HG02884 (cell line): Measurements from ENCODE around the gene PLEKHG2.
A peak's percentile ranks its signal among the peaks of the same experiment; 100 is the strongest.

Source experiments
- ATAC-seq: cut with Tn5 transposase; IDR thresholded peaks from one replicate; pipeline ENCODE4 v1.9.1; 2021; ENCODE audit warnings: mild to moderate bottlenecking, moderate library complexity; ENCODE audit not compliant: unreplicated experiment

The PLEKHG2 gene

GRCh38 chr19:39406656-39407409 lies 5.6 kb upstream of the PLEKHG2 start, which contains the start of gene ZFP36:
TSS of gene ZFP36 (plus strand) at chr19:39406847. CDS start at chr19:39406905, 58 bp downstream.
- ATAC-seq, result no peak

GRCh38 chr19:39407410-39407659 lies 5.1 kb upstream of the PLEKHG2 start:
- no peak for ATAC-seq

GRCh38 chr19:39407660-39408391 lies 4.6 kb upstream of the PLEKHG2 start:
- ATAC-seq, result no peak

- no peak for ATAC-seq
Observed at GRCh38 chr19:39408392-39409207, 3.9 kb upstream of the PLEKHG2 start.

- no peak for ATAC-seq
Observed at GRCh38 chr19:39409208-39410016, 3.1 kb upstream of the PLEKHG2 start.

- ATAC-seq, result no peak
Observed at GRCh38 chr19:39410017-39410830, 2.2 kb upstream of the PLEKHG2 start.

- no peak for ATAC-seq
Observed at GRCh38 chr19:39410831-39411080, 1.7 kb upstream of the PLEKHG2 start.

- ATAC-seq, result no peak
Observed at GRCh38 chr19:39411081-39411831, 1.2 kb upstream of the PLEKHG2 start.

GRCh38 chr19:39411832-39412099 lies 703 bp upstream of the PLEKHG2 start:
- peak; percentile 15 for ATAC-seq

GRCh38 chr19:39412867-39413271 lies 400 bp downstream of the PLEKHG2 start:
- no peak for ATAC-seq

GRCh38 chr19:39413272-39413910 lies 922 bp downstream of the PLEKHG2 start:
- no peak for ATAC-seq

- ATAC-seq, result no peak
Observed at GRCh38 chr19:39413911-39414608, 1.6 kb downstream of the PLEKHG2 start.

GRCh38 chr19:39415111-39416046 lies 2.9 kb downstream of the PLEKHG2 start:
- ATAC-seq, result no peak

- no peak for ATAC-seq
Observed at GRCh38 chr19:39416152-39417120, 4.0 kb downstream of the PLEKHG2 start.

GRCh38 chr19:39417463-39418181 lies 5.2 kb downstream of the PLEKHG2 start:
- no peak for ATAC-seq

GRCh38 chr19:39419003-39419402 lies 6.5 kb downstream of the PLEKHG2 start:
- ATAC-seq, result no peak
